SKM-1 (cell line): ENCODE measurements around the gene TDRD7.
"Not testable (repeated sequence)": the region's sequence is repeated elsewhere in the genome, so short reads cannot be mapped to it uniquely, and the experiment has no call there.

Experiments
- DNase-seq: peaks from one replicate; lab custom pipeline; 2025; ENCODE audit not compliant: unreplicated experiment; lab: John Stamatoyannopoulos, UW

TDRD7 gene

GRCh38 chr9:97419309-97419867 lies 7.5 kb downstream of the TDRD7 start:
- DNase-seq = no peak

DNA sequence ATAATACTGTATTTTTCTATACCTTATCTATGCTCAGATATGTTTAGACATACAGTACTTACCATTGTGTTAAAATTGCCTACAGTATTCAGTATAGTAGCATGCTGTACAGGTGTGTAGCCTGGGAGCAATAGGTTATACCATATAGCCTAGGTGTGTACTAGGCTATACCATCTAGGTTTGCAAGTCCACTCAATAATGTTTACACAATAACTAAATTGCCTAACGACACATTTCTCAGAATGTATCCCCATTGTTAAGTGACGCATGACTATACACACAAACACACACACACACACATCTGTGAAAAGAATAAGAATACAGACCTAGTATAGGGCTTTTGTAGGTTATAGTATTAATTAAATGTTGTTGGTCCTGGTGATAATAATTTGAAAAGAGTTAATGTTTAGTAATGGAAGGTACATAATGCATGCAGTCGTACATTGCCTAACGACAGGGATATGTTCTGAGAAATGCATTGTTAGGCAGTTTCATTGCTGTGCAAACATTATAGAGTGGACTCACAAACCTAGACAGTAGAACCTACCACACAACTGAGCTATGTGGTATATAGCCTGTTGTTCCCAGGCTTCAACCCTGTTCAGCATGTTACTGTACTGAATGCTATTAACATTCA lies 13.6 kb downstream of the TDRD7 start:
- no peak for DNase-seq

DNA sequence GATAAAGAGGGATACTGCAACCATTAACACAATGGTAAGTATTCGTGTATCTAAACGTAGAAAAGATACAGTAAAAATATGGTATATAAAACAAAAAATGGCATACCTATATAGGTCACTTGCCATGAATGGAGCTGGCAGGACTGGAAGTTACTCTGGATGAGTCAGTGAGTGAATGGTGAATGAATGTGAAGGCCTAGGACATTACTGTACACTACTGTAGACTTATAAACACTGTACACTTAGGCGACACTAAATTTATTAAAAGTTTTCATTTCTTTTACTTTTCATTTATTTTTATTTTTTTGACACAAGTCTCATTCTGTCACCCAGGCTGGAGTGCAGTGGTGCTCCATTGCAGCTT lies 14.1 kb downstream of the TDRD7 start:
- no peak for DNase-seq

DNA sequence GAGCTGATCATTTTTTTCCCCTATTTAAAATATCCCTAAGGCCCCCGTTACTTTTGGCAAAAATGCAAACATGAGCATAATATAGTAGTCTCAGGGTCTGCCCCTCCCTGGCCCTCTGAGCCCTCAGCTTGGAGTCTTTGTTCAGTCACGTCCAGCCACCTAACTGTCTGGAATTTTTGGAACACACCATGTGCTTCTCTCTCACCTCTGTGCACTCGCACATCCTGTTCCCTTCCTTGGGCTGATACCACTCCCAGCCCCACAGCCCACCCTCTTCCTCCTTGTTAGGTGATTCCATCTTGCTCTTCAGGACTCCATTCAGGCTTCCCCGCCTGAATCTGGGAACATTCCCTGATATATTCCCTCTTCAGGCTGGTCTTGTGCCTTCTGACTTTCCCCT lies 16.0 kb downstream of the TDRD7 start:
- no peak for DNase-seq

GRCh38 chr9:97430316-97431043 lies 18.6 kb downstream of the TDRD7 start:
- DNase-seq = no peak

DNA sequence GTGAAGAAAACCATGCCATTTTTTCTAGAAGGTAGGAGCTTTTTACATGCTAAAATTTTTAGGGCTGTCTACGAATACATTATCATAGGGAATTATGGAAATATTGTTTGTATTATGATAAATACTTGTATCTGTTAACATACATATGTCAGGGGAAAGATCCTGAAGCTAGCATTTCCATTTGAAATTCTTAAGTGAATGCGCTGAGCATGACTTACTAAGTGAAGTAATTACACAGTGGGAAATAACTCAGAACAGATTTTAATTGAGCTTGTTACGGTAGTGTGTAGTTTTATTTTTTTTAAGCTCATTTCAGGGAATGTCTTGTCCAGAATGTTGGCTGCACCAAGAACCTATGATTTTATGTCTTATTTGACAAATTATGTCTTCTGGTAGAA lies 19.1 kb downstream of the TDRD7 start:
- no peak for DNase-seq

DNA sequence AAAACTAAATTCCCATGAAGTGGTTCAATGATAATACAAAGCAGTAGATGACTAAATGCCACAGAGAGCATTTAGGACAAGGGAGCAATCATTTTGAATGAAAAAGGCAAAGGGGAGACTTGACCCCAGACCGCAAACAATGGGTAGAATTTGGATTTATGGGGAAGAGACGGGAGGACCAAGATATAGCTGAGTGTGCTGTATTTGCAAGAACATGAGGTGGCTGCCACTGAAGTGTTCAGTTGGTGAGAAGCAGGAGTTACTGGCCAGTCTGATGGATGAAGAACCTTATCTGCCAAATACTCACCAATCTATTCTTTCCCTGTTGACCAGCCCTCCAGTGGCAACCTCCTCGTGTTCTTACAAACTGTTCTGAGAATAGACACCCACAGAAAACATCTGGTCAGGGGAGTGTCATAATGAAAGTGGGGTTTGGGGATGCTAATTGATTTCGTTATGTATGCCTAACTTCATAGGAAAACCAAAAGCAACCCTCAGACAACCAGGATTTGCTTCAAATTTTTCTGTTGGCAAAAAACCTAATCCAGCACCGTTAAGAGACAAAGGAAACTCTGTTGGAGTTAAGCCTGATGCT lies 19.8 kb downstream of the TDRD7 start:
- DNase-seq = no peak

GRCh38 chr9:97437051-97437600 lies 25.2 kb downstream of the TDRD7 start:
- no peak for DNase-seq

GRCh38 chr9:97438257-97438656 lies 26.4 kb downstream of the TDRD7 start:
- DNase-seq = no peak

- no peak for DNase-seq
Observed at GRCh38 chr9:97438666-97439065, 26.8 kb downstream of the TDRD7 start.

DNA sequence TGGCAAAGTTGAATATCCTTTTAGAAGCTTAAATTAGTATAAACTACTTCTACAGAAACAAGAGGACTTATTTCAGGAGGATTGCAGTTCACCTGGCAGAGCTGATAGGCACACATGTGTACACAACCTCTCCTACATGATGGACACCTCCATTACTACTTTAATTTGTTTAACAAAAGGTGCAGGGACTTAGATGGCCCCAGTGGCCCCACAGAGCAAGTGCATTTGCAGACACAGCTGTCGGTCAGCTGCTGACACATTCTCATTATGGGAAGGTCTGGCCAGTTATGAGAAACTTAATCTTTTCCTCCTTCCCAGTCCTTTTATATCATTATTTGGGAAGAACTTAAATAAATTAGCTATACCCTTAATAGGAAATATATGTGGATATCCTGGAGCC lies 28.3 kb downstream of the TDRD7 start:
- DNase-seq = no peak

- DNase-seq = no peak
Observed at GRCh38 chr9:97441729-97442128, 29.8 kb downstream of the TDRD7 start.

DNA sequence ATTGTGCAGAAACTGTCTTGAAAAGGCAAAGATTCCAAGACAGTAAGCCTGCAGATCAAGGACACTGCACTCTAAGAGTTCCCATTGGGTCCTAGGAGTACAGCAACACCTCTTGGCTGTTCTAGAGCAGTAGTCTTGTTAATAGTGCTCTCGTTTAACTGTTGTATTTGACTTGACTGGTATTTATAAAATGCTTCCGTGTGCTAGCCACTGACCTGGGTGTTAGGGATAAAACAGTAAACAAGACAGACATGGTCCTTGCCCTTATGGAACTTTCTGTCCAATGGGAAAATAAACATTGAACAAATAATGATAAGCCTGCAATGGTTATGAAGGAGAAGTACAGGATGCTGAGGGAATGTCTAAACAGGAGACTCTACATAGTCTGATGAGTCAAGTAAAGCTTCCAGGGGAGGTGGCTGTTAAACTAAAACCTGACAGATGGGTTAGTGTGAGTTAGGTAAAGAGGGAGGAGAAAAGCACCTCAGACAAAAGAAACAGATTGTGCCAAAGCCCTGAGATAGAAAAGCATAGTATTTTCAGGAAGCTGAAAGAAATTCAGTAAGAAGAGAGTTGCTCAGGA lies 33.3 kb downstream of the TDRD7 start:
- no peak for DNase-seq

GRCh38 chr9:97447001-97447400 lies 35.1 kb downstream of the TDRD7 start:
- no peak for DNase-seq

DNA sequence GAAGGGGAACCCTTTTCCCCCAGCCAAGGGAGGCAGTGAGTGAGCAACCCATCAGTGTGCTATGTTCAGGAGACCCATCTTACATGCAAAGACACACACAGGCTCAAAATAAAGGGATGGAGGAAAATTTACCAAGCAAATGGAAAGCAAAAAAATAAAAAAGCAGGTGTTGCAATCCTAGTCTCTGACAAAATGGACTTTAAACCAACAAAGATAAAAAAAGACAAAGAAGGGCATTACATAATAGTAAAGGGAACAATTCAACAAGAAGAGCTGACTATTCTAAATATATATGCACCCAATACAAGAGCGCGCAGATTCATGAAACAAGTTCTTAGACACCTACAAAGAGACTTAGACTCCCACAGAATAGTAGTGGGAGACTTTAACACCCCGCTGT lies 41.7 kb downstream of the TDRD7 start:
- DNase-seq = not testable (repeated sequence)

DNA sequence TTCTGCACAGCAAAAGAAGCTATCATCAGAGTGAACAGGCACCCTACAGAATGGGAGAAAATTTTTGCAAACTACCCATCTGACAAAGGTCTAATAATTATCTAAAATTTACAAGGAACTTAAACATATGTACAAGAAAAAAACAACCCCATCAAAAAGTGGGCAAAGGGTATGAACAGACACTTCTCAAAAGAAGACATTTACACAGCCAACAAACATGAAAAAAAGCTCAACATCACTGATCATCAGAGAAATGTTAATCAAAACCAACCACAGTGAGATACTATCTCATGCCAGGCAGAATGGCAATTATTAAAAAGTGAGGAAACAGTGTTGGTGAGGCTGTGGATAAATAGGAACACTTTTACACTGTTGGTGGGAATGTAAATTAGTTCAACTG lies 44.9 kb downstream of the TDRD7 start:
- not testable (repeated sequence) for DNase-seq

- DNase-seq = no peak
Observed at GRCh38 chr9:97459326-97459725, 47.4 kb downstream of the TDRD7 start.

- no peak for DNase-seq
Observed at GRCh38 chr9:97462159-97462558, 50.3 kb downstream of the TDRD7 start.

DNA sequence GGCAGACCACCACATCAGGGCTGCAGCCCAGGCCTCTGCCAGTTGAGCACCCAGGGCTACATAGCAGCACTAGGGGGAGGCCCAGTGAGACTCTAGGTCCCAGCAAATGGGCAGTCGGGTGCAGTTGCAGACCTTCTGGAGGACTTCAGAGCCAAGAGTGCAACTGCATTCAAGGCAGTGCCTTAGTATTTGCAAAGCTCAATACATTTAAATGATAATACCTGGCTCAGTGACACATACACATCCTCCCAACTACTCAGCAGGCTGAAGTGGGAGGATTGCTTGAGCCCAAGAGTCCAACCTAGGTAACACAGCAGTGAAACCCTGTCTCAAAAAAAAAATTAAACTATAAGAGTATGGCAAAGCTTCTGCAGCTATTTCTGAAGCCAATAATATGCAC lies 51.0 kb downstream of the TDRD7 start:
- DNase-seq = no peak

DNA sequence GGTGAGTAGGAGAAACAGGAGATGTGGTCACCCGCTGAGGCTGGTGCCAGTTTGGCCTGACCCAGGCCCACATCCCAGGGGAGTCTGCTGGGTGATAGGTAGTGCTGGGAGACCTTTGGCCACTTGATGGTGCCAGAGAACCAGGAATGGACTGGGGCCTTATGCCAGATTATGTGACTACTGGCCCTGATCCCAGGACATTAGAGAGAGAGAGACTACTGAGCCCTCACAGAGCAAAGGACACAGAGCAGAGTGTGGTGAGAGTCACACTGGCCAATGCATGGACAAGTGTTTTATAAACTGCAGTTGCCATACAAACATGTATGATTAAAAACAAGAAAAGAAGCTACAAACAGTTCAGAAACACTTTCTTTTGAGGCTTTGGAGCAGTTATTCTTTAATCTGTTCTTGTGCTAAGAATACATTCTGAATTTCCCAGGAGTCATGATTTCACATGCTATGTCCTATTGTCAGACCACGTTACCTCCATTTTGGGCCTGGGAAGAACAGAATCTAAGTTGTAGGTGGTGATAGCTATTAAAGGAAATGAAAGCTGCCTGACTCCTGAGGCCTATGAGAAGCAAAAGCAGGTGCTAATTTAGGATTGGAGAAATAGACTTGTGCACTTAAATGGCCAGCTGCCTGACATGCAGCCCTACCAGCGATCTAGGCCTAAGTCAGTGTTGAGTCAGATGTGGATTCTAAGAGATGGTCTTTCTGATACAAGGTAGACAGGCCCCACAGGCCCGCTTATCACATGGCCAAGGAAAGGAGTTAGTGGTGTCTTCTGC lies 57.0 kb downstream of the TDRD7 start:
- DNase-seq = no peak

DNA sequence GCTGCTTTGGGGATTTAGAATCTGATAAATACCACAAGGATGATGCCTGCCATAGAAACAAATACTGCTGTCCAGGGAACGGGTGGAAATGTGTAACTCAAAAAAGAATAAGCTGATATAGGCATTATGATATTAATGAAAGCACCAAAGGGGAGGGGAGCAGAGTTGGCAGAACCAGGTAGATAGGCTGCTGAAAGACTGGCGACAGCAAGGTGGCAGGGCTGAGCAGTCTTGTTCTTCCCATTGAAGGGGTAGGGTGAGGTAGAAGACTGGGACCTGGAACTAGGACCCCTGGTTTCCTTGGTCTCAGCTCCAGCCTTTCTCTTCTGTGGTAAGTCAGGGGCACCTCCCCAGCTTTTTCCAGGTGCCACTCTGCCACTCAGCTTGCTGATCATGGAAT lies 58.2 kb downstream of the TDRD7 start:
- DNase-seq = no peak
